GM18519 (cell line): ENCODE measurements around the gene TMEM263.

Experiments used
- ATAC-seq: cut with Tn5 transposase; IDR thresholded peaks from one replicate; pipeline ENCODE4 v1.9.1; 2021; ENCODE audit warnings: mild to moderate bottlenecking, moderate library complexity; ENCODE audit not compliant: unreplicated experiment, low FRiP score

TMEM263 gene

GRCh38 chr12:106945261-106945851 lies 10.4 kb upstream of the TMEM263 start:
- no peak for ATAC-seq

- no peak for ATAC-seq
Measured at GRCh38 chr12:106947461-106947860, 8.2 kb upstream of the TMEM263 start.

- no peak for ATAC-seq
Measured at GRCh38 chr12:106950591-106950990, 5.1 kb upstream of the TMEM263 start.

GRCh38 chr12:106953352-106954250 lies 2.1 kb upstream of the TMEM263 start:
- no peak for ATAC-seq

- no peak for ATAC-seq
Measured at GRCh38 chr12:106954462-106955376, 988 bp upstream of the TMEM263 start.

GRCh38 chr12:106956048-106956578 lies 406 bp downstream of the TMEM263 start:
- ATAC-seq = peak; percentile 32

- ATAC-seq = no peak
Measured at GRCh38 chr12:106957583-106957982, 1.9 kb downstream of the TMEM263 start.

GRCh38 chr12:106960443-106960842 lies 4.7 kb downstream of the TMEM263 start:
- no peak for ATAC-seq

GRCh38 chr12:106962286-106962685 lies 6.6 kb downstream of the TMEM263 start:
- ATAC-seq = no peak

GRCh38 chr12:106964526-106964925 lies 8.8 kb downstream of the TMEM263 start:
- ATAC-seq = no peak

GRCh38 chr12:106971065-106971464 lies 15.4 kb downstream of the TMEM263 start:
- ATAC-seq = no peak

GRCh38 chr12:106973545-106973944 lies 17.8 kb downstream of the TMEM263 start:
- no peak for ATAC-seq

- no peak for ATAC-seq
Measured at GRCh38 chr12:106974511-106974910, 18.8 kb downstream of the TMEM263 start.

GRCh38 chr12:106975098-106975497 lies 19.4 kb downstream of the TMEM263 start:
- no peak for ATAC-seq

- ATAC-seq = no peak
Measured at GRCh38 chr12:106975993-106976658, 20.4 kb downstream of the TMEM263 start.

- ATAC-seq = no peak
Measured at GRCh38 chr12:106976668-106977067, 21.0 kb downstream of the TMEM263 start.

GRCh38 chr12:106978035-106978800 lies 22.5 kb downstream of the TMEM263 start:
- ATAC-seq = no peak

- ATAC-seq = no peak
Measured at GRCh38 chr12:106980944-106981343, 25.2 kb downstream of the TMEM263 start.

GRCh38 chr12:106981788-106982187 lies 26.1 kb downstream of the TMEM263 start:
- no peak for ATAC-seq
